ENCODE results near the gene PHIP.

The PHIP gene

GRCh38 chr6:78952362-78952761 lies 125.7 kb downstream of the PHIP start:
- Histone ChIP-seq H3K9me2 (ENCODE audit: low read depth, low read length) (no peaks in the 10 kb centered on the region), H2AFZ (ENCODE audit: low read length) (no peak overlapping the region), H3K36me3 (ENCODE audit: insufficient read depth, low read length) (peaks cover 98% of the 10 kb centered on the region), H3K27ac (ENCODE audit: low read depth, low read length, poor library complexity, severe bottlenecking) (no peak overlapping the region), H3F3A (ENCODE audit: insufficient read depth, low read length) (no peaks in the 10 kb centered on the region), H3K4me3 (ENCODE audit: low read depth, low read length, poor library complexity, severe bottlenecking) (no peak overlapping the region), H4K20me1 (ENCODE audit: insufficient read depth, low read length) (no peaks in the 10 kb centered on the region), H3K27me3 (ENCODE audit: insufficient read depth, low read length) (no peaks in the 10 kb centered on the region), H3K9me3 (ENCODE audit: low read length) (no peaks in the 10 kb centered on the region), H3K4me1 (ENCODE audit: insufficient read depth, low read length, severe bottlenecking) (no peaks in the 10 kb centered on the region), H3K9ac (ENCODE audit: low read length) (no peak overlapping the region), H3K79me2 (ENCODE audit: insufficient read depth, low read length) (no peaks in the 10 kb centered on the region), H3K4me2 (ENCODE audit: low read length) (no peak overlapping the region)
- TF ChIP-seq EZH2 (IDR thresholded peaks at IDR 0.05; ENCODE audit: borderline replicate concordance, low read length) = no peak
- TF ChIP-seq, protein P1, sequence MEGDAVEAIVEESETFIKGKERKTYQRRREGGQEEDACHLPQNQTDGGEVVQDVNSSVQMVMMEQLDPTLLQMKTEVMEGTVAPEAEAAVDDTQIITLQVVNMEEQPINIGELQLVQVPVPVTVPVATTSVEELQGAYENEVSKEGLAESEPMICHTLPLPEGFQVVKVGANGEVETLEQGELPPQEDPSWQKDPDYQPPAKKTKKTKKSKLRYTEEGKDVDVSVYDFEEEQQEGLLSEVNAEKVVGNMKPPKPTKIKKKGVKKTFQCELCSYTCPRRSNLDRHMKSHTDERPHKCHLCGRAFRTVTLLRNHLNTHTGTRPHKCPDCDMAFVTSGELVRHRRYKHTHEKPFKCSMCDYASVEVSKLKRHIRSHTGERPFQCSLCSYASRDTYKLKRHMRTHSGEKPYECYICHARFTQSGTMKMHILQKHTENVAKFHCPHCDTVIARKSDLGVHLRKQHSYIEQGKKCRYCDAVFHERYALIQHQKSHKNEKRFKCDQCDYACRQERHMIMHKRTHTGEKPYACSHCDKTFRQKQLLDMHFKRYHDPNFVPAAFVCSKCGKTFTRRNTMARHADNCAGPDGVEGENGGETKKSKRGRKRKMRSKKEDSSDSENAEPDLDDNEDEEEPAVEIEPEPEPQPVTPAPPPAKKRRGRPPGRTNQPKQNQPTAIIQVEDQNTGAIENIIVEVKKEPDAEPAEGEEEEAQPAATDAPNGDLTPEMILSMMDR (IDR thresholded peaks at IDR 0.05; ENCODE audit: low read length) = no peak

GRCh38 chr6:78948785-78949184 lies 129.3 kb downstream of the PHIP start:
- Histone ChIP-seq H3F3A (ENCODE audit: insufficient read depth, low read length) (no peaks in the 10 kb centered on the region), H3K9ac (ENCODE audit: low read length) (no peak overlapping the region), H3K36me3 (ENCODE audit: insufficient read depth, low read length) (peaks cover 99% of the 10 kb centered on the region)

GRCh38 chr6:78947962-78948361 lies 130.1 kb downstream of the PHIP start:
- TF ChIP-seq EZH2 (IDR thresholded peaks at IDR 0.05; ENCODE audit: borderline replicate concordance, low read length) = no peak
- TF ChIP-seq, protein P1 (IDR thresholded peaks at IDR 0.05; ENCODE audit: low read length) = no peak
- no peak overlapping the region for H3K4me2 ChIP-seq (ENCODE audit: low read length)
- H3K36me3 ChIP-seq (ENCODE audit: insufficient read depth, low read length) = peaks cover 99% of the 10 kb centered on the region
- H3K9ac ChIP-seq (ENCODE audit: low read length) = no peak overlapping the region
- no peaks in the 10 kb centered on the region for H3K79me2 ChIP-seq (ENCODE audit: insufficient read depth, low read length)
- H4K20me1 ChIP-seq (ENCODE audit: insufficient read depth, low read length) = no peaks in the 10 kb centered on the region
- no peaks in the 10 kb centered on the region for H3K9me3 ChIP-seq (ENCODE audit: low read length)
- no peak overlapping the region for H3K27ac ChIP-seq (ENCODE audit: low read depth, low read length, poor library complexity, severe bottlenecking)
- no peak overlapping the region for H2AFZ ChIP-seq (ENCODE audit: low read length)
- H3F3A ChIP-seq (ENCODE audit: insufficient read depth, low read length) = no peaks in the 10 kb centered on the region
- no peak overlapping the region for H3K4me3 ChIP-seq (ENCODE audit: low read depth, low read length, poor library complexity, severe bottlenecking)
- no peaks in the 10 kb centered on the region for H3K27me3 ChIP-seq (ENCODE audit: insufficient read depth, low read length)
- H3K9me2 ChIP-seq (ENCODE audit: low read depth, low read length) = no peaks in the 10 kb centered on the region
- no peaks in the 10 kb centered on the region for H3K4me1 ChIP-seq (ENCODE audit: insufficient read depth, low read length, severe bottlenecking)

More at GRCh38 chr6:78948785-78949184, 129.3 kb downstream of the PHIP start:
- H3K9me3 ChIP-seq (ENCODE audit: low read length) = no peaks in the 10 kb centered on the region
- no peaks in the 10 kb centered on the region for H3K79me2 ChIP-seq (ENCODE audit: insufficient read depth, low read length)
- H3K9me2 ChIP-seq (ENCODE audit: low read depth, low read length) = no peaks in the 10 kb centered on the region
- H3K27me3 ChIP-seq (ENCODE audit: insufficient read depth, low read length) = no peaks in the 10 kb centered on the region
- H2AFZ ChIP-seq (ENCODE audit: low read length) = no peak overlapping the region
- no peaks in the 10 kb centered on the region for H4K20me1 ChIP-seq (ENCODE audit: insufficient read depth, low read length)
- H3K4me2 ChIP-seq (ENCODE audit: low read length) = no peak overlapping the region
- no peak overlapping the region for H3K27ac ChIP-seq (ENCODE audit: low read depth, low read length, poor library complexity, severe bottlenecking)
- no peak for TF ChIP-seq EZH2 (IDR thresholded peaks at IDR 0.05; ENCODE audit: borderline replicate concordance, low read length)
- TF ChIP-seq, protein P1 (IDR thresholded peaks at IDR 0.05; ENCODE audit: low read length) = no peak
- no peaks in the 10 kb centered on the region for H3K4me1 ChIP-seq (ENCODE audit: insufficient read depth, low read length, severe bottlenecking)
- no peak overlapping the region for H3K4me3 ChIP-seq (ENCODE audit: low read depth, low read length, poor library complexity, severe bottlenecking)
